GM12872 (cell line): ENCODE data around the gene FAM162A.

Source experiments
- CTCF ChIP-seq: IDR thresholded peaks from 3 replicates; pipeline ENCODE4 v1.5.1; 2011; ENCODE audit warnings: low read depth, mild to moderate bottlenecking, low read length, moderate library complexity; ENCODE audit not compliant: insufficient read depth

Gene FAM162A

GRCh38 chr3:122383771-122384697, at the start of gene FAM162A:
FAM162A (plus strand) TSS chr3:122384182; CDS start chr3:122384266, 84 bp downstream.
- TF ChIP-seq CTCF: peak; percentile 67

GRCh38 chr3:122342803-122343202, 41.2 kb upstream of the FAM162A start:
- TF ChIP-seq CTCF: no peak

- no peak for TF ChIP-seq CTCF
These were observed 40.3 kb upstream of the FAM162A start for GRCh38 chr3:122343654-122344053.

GRCh38 chr3:122349171-122349570, 34.8 kb upstream of the FAM162A start:
- TF ChIP-seq CTCF: no peak

- no peak for TF ChIP-seq CTCF
These were observed 33.1 kb upstream of the FAM162A start for GRCh38 chr3:122350814-122351418.

- no peak for TF ChIP-seq CTCF
These were observed 32.4 kb upstream of the FAM162A start for GRCh38 chr3:122351612-122352011.

- no peak for TF ChIP-seq CTCF
These were observed 30.8 kb upstream of the FAM162A start for GRCh38 chr3:122353215-122353614.
